Type B pancreatic cell (in vitro differentiated cells): ENCODE measurements around the gene EMILIN1. TPM values are rescaled to one million over a fixed set of nuclear protein-coding genes. Genes with fewer than 3 reads are reported as not detected.

Source experiments
- DNase-seq: peaks from one replicate; pipeline ENCODE4 v3.0.0; 2021; ENCODE audit warnings: mixed read lengths; ENCODE audit not compliant: unreplicated experiment; ENCODE audit errors: extremely low spot score
- H3K27ac Mint-ChIP-seq: 2 replicates; pipeline ENCODE4 v1.8.0; 2021; ENCODE audit warnings: mild to moderate bottlenecking, mixed read lengths
- H3K27me3 Mint-ChIP-seq: 2 replicates; pipeline ENCODE4 v1.8.0; 2021; ENCODE audit warnings: mixed read lengths
- H3K36me3 Mint-ChIP-seq: 2 replicates; pipeline ENCODE4 v1.8.0; 2021; ENCODE audit warnings: mixed read lengths
- H3K4me1 Mint-ChIP-seq: one replicate; pipeline ENCODE4 v1.8.0; 2021; ENCODE audit warnings: mixed read lengths; ENCODE audit not compliant: unreplicated experiment
- H3K4me3 Mint-ChIP-seq: 2 replicates; pipeline ENCODE4 v1.8.0; 2021; ENCODE audit warnings: mild to moderate bottlenecking, mixed read lengths
- H3K9me3 Mint-ChIP-seq: 2 replicates; pipeline ENCODE4 v1.8.0; 2021; ENCODE audit warnings: mixed read lengths
- total RNA-seq: library from RNA; stranded (reverse); gene quantifications from 2 replicates; pipeline ENCODE4 v1.2.1, GENCODE V29; 2021; ENCODE audit warnings: low replicate concordance
- TF ChIP-seq, protein P1 (sequence below): fragments of 200-600 bp; sonication (generic); conservative IDR thresholded peaks from 2 replicates; pipeline ENCODE4 v1.5.0; 2021; ENCODE audit warnings: antibody characterized with exemption, mild to moderate bottlenecking

The EMILIN1 gene
- total RNA-seq, 1 donor from 2014 or later = 60.7 TPM

- no peaks in the 10 kb centered on the region for H3K9me3 Mint-ChIP-seq
- peak overlapping the region; percentile 93 for H3K27ac Mint-ChIP-seq
- TF ChIP-seq, protein P1, sequence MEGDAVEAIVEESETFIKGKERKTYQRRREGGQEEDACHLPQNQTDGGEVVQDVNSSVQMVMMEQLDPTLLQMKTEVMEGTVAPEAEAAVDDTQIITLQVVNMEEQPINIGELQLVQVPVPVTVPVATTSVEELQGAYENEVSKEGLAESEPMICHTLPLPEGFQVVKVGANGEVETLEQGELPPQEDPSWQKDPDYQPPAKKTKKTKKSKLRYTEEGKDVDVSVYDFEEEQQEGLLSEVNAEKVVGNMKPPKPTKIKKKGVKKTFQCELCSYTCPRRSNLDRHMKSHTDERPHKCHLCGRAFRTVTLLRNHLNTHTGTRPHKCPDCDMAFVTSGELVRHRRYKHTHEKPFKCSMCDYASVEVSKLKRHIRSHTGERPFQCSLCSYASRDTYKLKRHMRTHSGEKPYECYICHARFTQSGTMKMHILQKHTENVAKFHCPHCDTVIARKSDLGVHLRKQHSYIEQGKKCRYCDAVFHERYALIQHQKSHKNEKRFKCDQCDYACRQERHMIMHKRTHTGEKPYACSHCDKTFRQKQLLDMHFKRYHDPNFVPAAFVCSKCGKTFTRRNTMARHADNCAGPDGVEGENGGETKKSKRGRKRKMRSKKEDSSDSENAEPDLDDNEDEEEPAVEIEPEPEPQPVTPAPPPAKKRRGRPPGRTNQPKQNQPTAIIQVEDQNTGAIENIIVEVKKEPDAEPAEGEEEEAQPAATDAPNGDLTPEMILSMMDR = no peak
- DNase-seq = no peak
- H3K4me3 Mint-ChIP-seq = peak overlapping the region; percentile 98
- no peaks in the 10 kb centered on the region for H3K27me3 Mint-ChIP-seq
- H3K4me1 Mint-ChIP-seq = peaks cover 29% of the 10 kb centered on the region
- H3K36me3 Mint-ChIP-seq = peaks cover 26% of the 10 kb centered on the region
Measured at GRCh38 chr2:27069436-27069835, 9.0 kb upstream of the EMILIN1 start.

DNA sequence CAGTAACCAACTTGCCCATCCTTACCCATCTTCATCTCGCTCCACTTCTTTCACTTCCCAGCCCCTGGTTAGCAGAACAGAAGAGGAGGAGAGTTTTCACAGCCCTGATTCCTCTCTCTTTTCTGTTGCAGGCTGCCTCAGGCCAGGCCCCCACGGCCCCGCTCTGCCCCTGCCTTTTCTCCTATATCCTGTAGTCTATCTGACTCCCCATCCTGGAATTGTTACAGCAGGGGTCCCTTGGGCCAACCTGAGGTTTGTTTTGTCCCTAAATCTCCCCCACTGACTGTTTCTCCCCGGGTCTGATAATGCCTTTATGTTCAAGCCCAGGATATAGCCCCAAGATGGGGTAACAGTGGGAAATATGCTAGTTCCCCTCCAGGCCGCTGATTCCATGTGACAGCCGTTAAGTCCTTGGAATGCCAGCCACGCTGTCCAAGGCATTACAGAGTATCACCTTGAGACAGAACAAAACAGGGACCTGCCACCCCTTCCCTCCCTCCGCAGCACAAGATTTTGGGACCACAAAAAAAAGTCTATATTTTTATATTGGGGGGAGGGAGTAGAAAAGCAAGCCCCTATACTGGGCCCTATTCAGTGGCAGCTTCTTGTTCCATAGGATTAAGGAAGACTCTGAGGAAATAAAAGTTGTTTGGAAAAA is 8.3 kb upstream of the EMILIN1 start:
- Mint-ChIP-seq H3K36me3 (peaks cover 25% of the 10 kb centered on the region), H3K27ac (peak overlapping the region; percentile 93), H3K4me3 (peak overlapping the region; percentile 98), H3K4me1 (peaks cover 35% of the 10 kb centered on the region), H3K27me3 (peaks cover 5% of the 10 kb centered on the region), H3K9me3 (no peaks in the 10 kb centered on the region)
- TF ChIP-seq, protein P1 = no peak
- no peak for DNase-seq

DNA sequence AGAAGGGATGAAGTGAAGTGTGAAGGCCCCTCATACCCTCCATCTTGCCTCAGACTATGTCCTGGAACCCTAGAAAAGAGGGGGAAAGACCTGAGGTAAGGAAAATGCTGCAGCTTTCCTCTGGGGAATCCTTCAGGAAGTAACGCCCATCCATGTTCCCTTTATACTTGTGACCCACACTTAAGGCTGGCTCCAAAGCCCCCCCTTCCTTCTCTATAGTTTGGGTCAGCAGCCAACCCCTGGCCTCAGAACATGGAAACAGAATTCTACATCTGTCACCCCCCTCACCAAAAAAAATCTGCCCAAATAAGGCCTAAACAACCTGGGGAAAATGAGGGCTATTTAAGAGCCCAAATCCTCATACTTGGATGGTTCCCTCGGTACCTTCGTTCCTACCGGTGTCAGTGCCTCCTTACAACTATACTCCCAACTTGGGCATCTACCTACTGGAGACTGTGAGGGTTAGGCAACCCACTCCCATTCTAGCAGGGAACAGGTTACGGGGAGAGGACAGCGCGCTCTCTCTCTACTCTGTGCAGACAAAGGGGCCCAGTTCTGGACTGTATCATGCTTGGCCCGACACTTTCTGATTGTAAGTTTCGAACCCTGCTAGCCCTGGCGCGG is 7.7 kb upstream of the EMILIN1 start:
- Mint-ChIP-seq H3K27ac (peak overlapping the region; percentile 93), H3K4me3 (peak overlapping the region; percentile 98), H3K9me3 (no peaks in the 10 kb centered on the region), H3K27me3 (peaks cover 5% of the 10 kb centered on the region), H3K4me1 (peaks cover 40% of the 10 kb centered on the region), H3K36me3 (peaks cover 25% of the 10 kb centered on the region)
- DNase-seq = no peak
- TF ChIP-seq, protein P1 = no peak

- no peaks in the 10 kb centered on the region for H3K9me3 Mint-ChIP-seq
- H3K4me3 Mint-ChIP-seq = peak within 1 kb of the TSS; percentile 98
- H3K4me1 Mint-ChIP-seq = peaks cover 45% of the 10 kb centered on the region
- peaks cover 10% of the 10 kb centered on the region for H3K27me3 Mint-ChIP-seq
- DNase-seq = peak; percentile 94
- H3K27ac Mint-ChIP-seq = peak within 1 kb of the TSS; percentile 93
- peaks cover 20% of the 10 kb centered on the region for H3K36me3 Mint-ChIP-seq
- TF ChIP-seq, protein P1 = no peak
Measured at GRCh38 chr2:27071277-27071989, 7.0 kb upstream of the EMILIN1 start, which contains the start of gene OST4. TSS of gene OST4 (minus strand) at chr2:27071654.

DNA sequence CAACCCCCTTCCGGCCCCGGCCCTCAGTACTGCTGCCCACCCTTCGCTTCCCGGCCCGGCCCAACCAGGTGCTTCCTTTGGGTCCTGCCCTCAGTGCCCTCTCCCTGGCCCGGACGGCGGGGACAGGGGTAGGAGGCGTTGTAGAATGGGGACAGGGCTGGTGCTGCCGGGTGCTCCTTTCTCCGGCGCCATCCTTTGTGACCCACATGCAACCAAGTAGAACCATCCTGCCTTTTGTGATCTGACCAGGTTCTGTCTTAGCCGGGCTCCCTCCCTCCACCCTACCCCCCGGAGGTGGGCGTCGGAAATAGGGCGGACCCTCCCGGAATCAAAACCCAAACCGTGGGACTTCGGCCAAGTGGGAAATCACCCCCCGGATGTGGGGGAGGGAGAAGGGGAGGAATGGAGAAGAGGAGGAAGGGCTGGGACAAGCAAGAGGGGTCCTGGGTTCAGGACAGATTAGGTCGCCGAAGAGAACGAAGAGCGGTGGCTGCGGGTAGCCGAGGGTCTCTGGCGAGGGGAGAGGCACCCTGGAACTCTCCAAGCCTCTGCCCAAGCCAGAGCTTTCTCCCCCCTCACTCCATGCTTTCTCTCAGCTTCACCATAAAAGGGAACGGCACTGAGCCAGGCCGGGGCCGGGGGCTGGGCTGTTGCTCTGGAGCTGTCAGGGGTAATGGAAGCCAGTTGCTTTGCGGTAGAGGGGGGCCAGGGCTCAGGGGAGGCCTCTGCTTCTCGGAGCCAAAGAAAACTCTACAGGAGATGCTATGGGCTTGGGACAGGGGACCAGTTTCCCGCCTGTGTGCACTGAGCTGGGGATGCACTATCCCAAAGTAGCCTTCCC is 6.2 kb upstream of the EMILIN1 start:
- H3K36me3 Mint-ChIP-seq = peaks cover 20% of the 10 kb centered on the region
- peaks cover 16% of the 10 kb centered on the region for H3K27me3 Mint-ChIP-seq
- DNase-seq = no peak
- H3K4me1 Mint-ChIP-seq = peaks cover 50% of the 10 kb centered on the region
- peak overlapping the region; percentile 80 for H3K27ac Mint-ChIP-seq
- TF ChIP-seq, protein P1 = no peak
- H3K4me3 Mint-ChIP-seq = peak overlapping the region; percentile 90
- no peaks in the 10 kb centered on the region for H3K9me3 Mint-ChIP-seq
